NT2/D1 (cell line): Measurements from ENCODE around the gene SCAI.
"Not testable (repeated sequence)": the region's sequence is repeated elsewhere in the genome, so short reads cannot be mapped to it uniquely, and the experiment has no call there.

Source experiments
- SUZ12 ChIP-seq: IDR thresholded peaks from 2 replicates; pipeline ENCODE4 v1.6.1; 2011; ENCODE audit not compliant: insufficient read length, insufficient read depth; ENCODE audit errors: extremely low read depth
- YY1 ChIP-seq: IDR thresholded peaks from 2 replicates; pipeline ENCODE4 v1.6.1; 2011; ENCODE audit not compliant: insufficient read length, insufficient read depth
- ZNF274 ChIP-seq: IDR thresholded peaks from 2 replicates; pipeline ENCODE4 v1.6.1; 2011; ENCODE audit warnings: mild to moderate bottlenecking, low read depth, low read length

- TF ChIP-seq YY1, ZNF274, SUZ12: not testable (repeated sequence)
These were observed 28.8 kb downstream of the SCAI start for GRCh38 chr9:125114503-125114902.
